ENCODE data around the gene SH3PXD2A. TPM values are rescaled to one million over a fixed set of nuclear protein-coding genes. Genes with fewer than 3 reads are reported as not detected.
A peak's percentile ranks its signal among the peaks of the same experiment; 100 is the strongest.

The SH3PXD2A gene
- total RNA-seq, 1 experiment from 2014 or later = 4.5 TPM

DNA sequence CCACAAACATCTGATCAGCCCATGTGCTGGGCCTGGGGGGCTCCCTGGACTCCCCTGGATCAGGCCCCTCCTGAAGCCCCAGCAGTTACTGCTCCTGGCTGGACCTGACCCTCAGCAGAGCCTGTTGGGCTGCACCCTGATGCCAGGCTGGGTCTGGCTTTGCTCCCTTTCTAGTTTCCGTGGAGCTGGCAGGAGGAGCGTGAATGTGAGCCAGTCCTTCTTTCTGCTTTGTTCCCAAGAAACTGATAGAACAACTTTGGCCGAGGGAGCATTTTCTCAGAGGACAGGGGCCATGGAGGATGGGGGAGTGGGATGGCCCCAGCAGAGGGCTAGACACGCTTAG is 233.6 kb downstream of the SH3PXD2A start:
- H3K4me1 Mint-ChIP-seq = no peaks in the 10 kb centered on the region
- no peak overlapping the region for H3K4me2 ChIP-seq (ENCODE audit: insufficient read depth, insufficient read length, low read length)
- H3K18ac ChIP-seq (ENCODE audit: insufficient read length, low read depth, low read length) = no peak overlapping the region
- no peaks in the 10 kb centered on the region for H3K4me1 ChIP-seq (ENCODE audit: insufficient read depth, low read length)
- H3K9me3 ChIP-seq (ENCODE audit: control insufficient read depth, low read depth, low read length) = no peaks in the 10 kb centered on the region
- H2AFZ ChIP-seq (ENCODE audit: low read length) = no peak overlapping the region
- no peaks in the 10 kb centered on the region for H3K79me1 ChIP-seq (ENCODE audit: insufficient read depth, low read depth, low read length, poor library complexity, severe bottlenecking)
- H3K56ac ChIP-seq (ENCODE audit: insufficient read length, low read depth, low read length) = no peak overlapping the region
- no peak overlapping the region for H3T11ph ChIP-seq (ENCODE audit: low read length)
- H3K27ac Mint-ChIP-seq = peak overlapping the region in 1 of 3 experiments; percentile 85; a peak in 1 of 7 replicates
- H3K79me2 ChIP-seq (ENCODE audit: insufficient read depth, low read length) = no peaks in the 10 kb centered on the region
- H4K91ac ChIP-seq (ENCODE audit: insufficient read length, low read depth, low read length) = no peak overlapping the region
- H3K27ac ChIP-seq (ENCODE audit: insufficient read length, low read depth, low read length) = no peak overlapping the region
- no peak for DNase-seq
- H3K4ac ChIP-seq (ENCODE audit: low read depth, low read length) = no peak overlapping the region
- H3K23ac ChIP-seq (ENCODE audit: insufficient read length, low read depth, low read length) = no peak overlapping the region
- H3K9ac ChIP-seq (ENCODE audit: extremely low read depth, insufficient read length, low read length) = no peak overlapping the region
- no peak overlapping the region for H2BK15ac ChIP-seq (ENCODE audit: low read depth, low read length)
- no peak overlapping the region for H2AK5ac ChIP-seq (ENCODE audit: insufficient read length, low read length)
- H3K9me3 Mint-ChIP-seq = no peaks in the 10 kb centered on the region
- H2BK5ac ChIP-seq (ENCODE audit: insufficient read length, low read length) = no peak overlapping the region
- H4K20me1 ChIP-seq (ENCODE audit: control insufficient read depth, insufficient read depth, insufficient read length) = no peaks in the 10 kb centered on the region
- TF ChIP-seq, protein P1, sequence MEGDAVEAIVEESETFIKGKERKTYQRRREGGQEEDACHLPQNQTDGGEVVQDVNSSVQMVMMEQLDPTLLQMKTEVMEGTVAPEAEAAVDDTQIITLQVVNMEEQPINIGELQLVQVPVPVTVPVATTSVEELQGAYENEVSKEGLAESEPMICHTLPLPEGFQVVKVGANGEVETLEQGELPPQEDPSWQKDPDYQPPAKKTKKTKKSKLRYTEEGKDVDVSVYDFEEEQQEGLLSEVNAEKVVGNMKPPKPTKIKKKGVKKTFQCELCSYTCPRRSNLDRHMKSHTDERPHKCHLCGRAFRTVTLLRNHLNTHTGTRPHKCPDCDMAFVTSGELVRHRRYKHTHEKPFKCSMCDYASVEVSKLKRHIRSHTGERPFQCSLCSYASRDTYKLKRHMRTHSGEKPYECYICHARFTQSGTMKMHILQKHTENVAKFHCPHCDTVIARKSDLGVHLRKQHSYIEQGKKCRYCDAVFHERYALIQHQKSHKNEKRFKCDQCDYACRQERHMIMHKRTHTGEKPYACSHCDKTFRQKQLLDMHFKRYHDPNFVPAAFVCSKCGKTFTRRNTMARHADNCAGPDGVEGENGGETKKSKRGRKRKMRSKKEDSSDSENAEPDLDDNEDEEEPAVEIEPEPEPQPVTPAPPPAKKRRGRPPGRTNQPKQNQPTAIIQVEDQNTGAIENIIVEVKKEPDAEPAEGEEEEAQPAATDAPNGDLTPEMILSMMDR (conservative IDR thresholded peaks at IDR 0.05) = no peak
- no peak overlapping the region for H2BK120ac ChIP-seq (ENCODE audit: low read depth, low read length, poor library complexity, severe bottlenecking)
- no peaks in the 10 kb centered on the region for H3K27me3 ChIP-seq (ENCODE audit: insufficient read depth, low read length)
- H3K36me3 Mint-ChIP-seq (ENCODE audit: insufficient read depth in 1 of 3, low read depth in 3 of 3) = peaks cover 0 to 5% (median 0%) of the 10 kb centered on the region in 3 experiments; a peak in 2 of 7 replicates
- no peak overlapping the region for H2BK20ac ChIP-seq (ENCODE audit: low read depth, low read length, poor library complexity, severe bottlenecking)
- no peak overlapping the region for H4K8ac ChIP-seq (replicated peaks; ENCODE audit: insufficient read length, low read depth, low read length)
- no peak overlapping the region for H4K5ac ChIP-seq (ENCODE audit: insufficient read length, low read depth, low read length)
- H3K23me2 ChIP-seq (ENCODE audit: insufficient read length, low read depth, low read length, poor library complexity, severe bottlenecking) = no peaks in the 10 kb centered on the region
- H3K27me3 Mint-ChIP-seq (ENCODE audit: low read depth) = no peaks in the 10 kb centered on the region
- no peak overlapping the region for H3K4me3 Mint-ChIP-seq
- no peak overlapping the region for H2BK12ac ChIP-seq (ENCODE audit: insufficient read length, low read depth, low read length)
- WGBS (ENCODE audit: extremely low coverage, insufficient read length, low lambda C conversion rate) = no CpG with 5 or more reads among the region's 4 CpGs
- H3K14ac ChIP-seq (ENCODE audit: insufficient read depth, low read length) = no peak overlapping the region

Measured in H9 (cell line).